Measurements from ENCODE around the gene CYP4Z1. TPM values are rescaled to one million over a fixed set of nuclear protein-coding genes. Genes with fewer than 3 reads are reported as not detected.
"Not testable (repeated sequence)": the region's sequence is repeated elsewhere in the genome, so short reads cannot be mapped to it uniquely, and the experiment has no call there.

Gene CYP4Z1
- total RNA-seq, 1 experiment from 2014 or later: not detected

DNA sequence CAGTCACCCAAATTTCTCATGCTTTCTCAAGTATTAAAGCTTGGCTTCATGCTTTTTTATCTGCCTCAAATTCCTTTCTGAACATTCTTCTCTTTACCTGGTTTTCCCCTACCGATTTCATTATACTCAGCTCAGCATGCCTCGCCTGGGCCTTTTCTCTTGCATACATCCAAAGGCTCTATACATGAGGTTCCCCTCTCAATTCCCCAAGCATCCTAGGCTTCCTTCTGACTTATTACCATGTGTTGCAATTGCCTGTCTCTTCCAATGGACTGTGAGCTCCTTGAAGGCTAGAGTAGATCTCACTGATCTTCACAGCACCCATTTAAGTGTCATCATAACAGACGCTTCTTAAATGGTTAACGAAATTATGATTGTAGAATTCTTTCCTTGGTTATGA lies 46.1 kb downstream of the CYP4Z1 start:
- Histone ChIP-seq H2AFZ (ENCODE audit: low read length) (no peak overlapping the region), H3K27ac (ENCODE audit: low read length) (no peak overlapping the region), H3K4me1 (ENCODE audit: insufficient read depth, low read length) (peaks cover 9% of the 10 kb centered on the region; the same call in 1 of the 2 replicates), H3F3A (ENCODE audit: low read length, unreplicated experiment) (no peaks in the 10 kb centered on the region), H3K9me3 (ENCODE audit: low read length) (no peaks in the 10 kb centered on the region), H3K9me2 (replicated peaks; ENCODE audit: low read length) (no peaks in the 10 kb centered on the region), H3K27me3 (ENCODE audit: low read length) (no peaks in the 10 kb centered on the region), H3K79me2 (ENCODE audit: low read length) (no peaks in the 10 kb centered on the region), H4K20me1 (ENCODE audit: low read length) (no peaks in the 10 kb centered on the region), H3K4me2 (ENCODE audit: low read length) (no peak overlapping the region), H3K36me3 (ENCODE audit: low read depth, low read length) (no peaks in the 10 kb centered on the region), H3K4me3 (ENCODE audit: low read length) (no peak overlapping the region), H3K9ac (ENCODE audit: low read length) (no peak overlapping the region)
- DNase-seq (no peak), ATAC-seq (no peak)
- BruUV-seq (replicated peaks): no TSS peak
- POLR2A ChIA-PET (ENCODE audit: unreplicated experiment): no interaction called here
- TF ChIP-seq EZH2phosphoT487 (IDR thresholded peaks at IDR 0.05; ENCODE audit: borderline replicate concordance, low read length): no peak
- TF ChIP-seq, protein P1, sequence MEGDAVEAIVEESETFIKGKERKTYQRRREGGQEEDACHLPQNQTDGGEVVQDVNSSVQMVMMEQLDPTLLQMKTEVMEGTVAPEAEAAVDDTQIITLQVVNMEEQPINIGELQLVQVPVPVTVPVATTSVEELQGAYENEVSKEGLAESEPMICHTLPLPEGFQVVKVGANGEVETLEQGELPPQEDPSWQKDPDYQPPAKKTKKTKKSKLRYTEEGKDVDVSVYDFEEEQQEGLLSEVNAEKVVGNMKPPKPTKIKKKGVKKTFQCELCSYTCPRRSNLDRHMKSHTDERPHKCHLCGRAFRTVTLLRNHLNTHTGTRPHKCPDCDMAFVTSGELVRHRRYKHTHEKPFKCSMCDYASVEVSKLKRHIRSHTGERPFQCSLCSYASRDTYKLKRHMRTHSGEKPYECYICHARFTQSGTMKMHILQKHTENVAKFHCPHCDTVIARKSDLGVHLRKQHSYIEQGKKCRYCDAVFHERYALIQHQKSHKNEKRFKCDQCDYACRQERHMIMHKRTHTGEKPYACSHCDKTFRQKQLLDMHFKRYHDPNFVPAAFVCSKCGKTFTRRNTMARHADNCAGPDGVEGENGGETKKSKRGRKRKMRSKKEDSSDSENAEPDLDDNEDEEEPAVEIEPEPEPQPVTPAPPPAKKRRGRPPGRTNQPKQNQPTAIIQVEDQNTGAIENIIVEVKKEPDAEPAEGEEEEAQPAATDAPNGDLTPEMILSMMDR (conservative IDR thresholded peaks at IDR 0.05; ENCODE audit: low read depth, low read length): no peak
- no peak for TF ChIP-seq EZH2 (IDR thresholded peaks at IDR 0.05; ENCODE audit: low read length, unreplicated experiment)
- intact Hi-C loops (cut with micrococcal nuclease): no loop called here
- CTCF ChIA-PET: no interaction called here

DNA sequence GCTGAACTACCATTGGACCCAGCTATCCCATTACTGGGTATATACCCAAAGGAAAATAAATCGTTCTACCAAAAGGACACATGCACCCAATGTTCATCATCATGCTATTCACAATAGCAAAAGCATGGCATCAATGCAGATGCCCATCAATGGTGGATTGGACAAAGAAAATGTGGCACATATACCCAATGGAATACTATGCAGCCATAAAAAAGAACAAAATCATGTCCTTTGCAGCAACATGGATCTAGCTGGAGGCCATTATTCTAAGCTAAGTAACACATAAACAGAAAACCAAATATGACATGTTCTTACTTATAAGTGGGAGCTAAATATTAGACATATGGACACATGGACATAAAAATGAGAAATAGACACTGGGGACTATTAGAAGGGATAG lies 54.0 kb downstream of the CYP4Z1 start:
- DNase-seq; intact Hi-C loops (cut with micrococcal nuclease); H3K4me3 ChIP-seq (ENCODE audit: low read length); H3K27me3 ChIP-seq (ENCODE audit: low read length); H3K27ac ChIP-seq (ENCODE audit: low read length); H3K4me2 ChIP-seq (ENCODE audit: low read length); H2AFZ ChIP-seq (ENCODE audit: low read length); H3K9me2 ChIP-seq (replicated peaks; ENCODE audit: low read length); ATAC-seq; H3F3A ChIP-seq (ENCODE audit: low read length, unreplicated experiment); H3K9ac ChIP-seq (ENCODE audit: low read length); H3K4me1 ChIP-seq (ENCODE audit: insufficient read depth, low read length); H3K9me3 ChIP-seq (ENCODE audit: low read length); BruUV-seq (replicated peaks); H3K36me3 ChIP-seq (ENCODE audit: low read depth, low read length); POLR2A ChIA-PET (ENCODE audit: unreplicated experiment); H4K20me1 ChIP-seq (ENCODE audit: low read length); H3K79me2 ChIP-seq (ENCODE audit: low read length); CTCF ChIA-PET: not testable (repeated sequence)

DNA sequence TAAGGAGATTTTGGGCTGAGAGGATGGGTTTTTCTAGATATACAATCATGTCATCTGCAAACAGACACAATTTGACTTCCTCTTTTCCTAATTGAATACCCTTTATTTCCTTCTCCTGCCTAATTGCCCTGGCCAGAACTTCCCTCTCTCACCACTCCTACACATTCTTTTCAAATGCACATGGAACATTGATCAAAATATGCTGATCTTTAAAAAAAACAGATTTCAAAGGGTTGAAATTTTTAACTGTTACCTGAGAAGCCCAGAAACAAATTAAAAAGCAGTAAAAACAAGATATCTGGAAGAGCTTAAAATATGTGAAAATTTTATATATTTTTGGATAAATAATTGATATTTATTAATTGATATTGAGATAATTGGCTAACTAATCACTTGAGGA lies 57.8 kb downstream of the CYP4Z1 start:
- DNase-seq, CTCF ChIA-PET: not testable (repeated sequence)

DNA sequence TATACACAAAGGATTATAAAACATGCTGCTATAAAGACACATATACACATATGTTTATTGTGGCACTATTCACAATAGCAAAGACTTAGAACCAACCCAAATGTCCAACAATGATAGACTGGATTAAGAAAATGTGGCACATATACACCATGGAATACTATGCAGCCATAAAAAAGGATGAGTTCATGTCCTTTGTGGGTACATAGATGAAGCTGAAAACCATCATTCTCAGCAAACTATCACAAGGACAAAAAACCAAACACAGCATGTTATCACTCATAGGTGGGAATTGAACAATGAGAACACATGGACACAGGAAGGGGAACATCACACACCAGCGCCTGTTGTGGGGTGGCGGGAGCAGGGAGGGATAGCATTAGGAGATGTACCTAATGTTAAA lies 60.0 kb downstream of the CYP4Z1 start:
- BruUV-seq (replicated peaks); H3K4me2 ChIP-seq (ENCODE audit: low read length); H3K27me3 ChIP-seq (ENCODE audit: low read length); intact Hi-C loops (cut with micrococcal nuclease); H4K20me1 ChIP-seq (ENCODE audit: low read length); CTCF ChIA-PET; H3K4me1 ChIP-seq (ENCODE audit: insufficient read depth, low read length); POLR2A ChIA-PET (ENCODE audit: unreplicated experiment); H3K79me2 ChIP-seq (ENCODE audit: low read length); H3K9me3 ChIP-seq (ENCODE audit: low read length); DNase-seq; H3K9me2 ChIP-seq (replicated peaks; ENCODE audit: low read length); H3K9ac ChIP-seq (ENCODE audit: low read length); H2AFZ ChIP-seq (ENCODE audit: low read length); H3K4me3 ChIP-seq (ENCODE audit: low read length); ATAC-seq; H3F3A ChIP-seq (ENCODE audit: low read length, unreplicated experiment); H3K27ac ChIP-seq (ENCODE audit: low read length); H3K36me3 ChIP-seq (ENCODE audit: low read depth, low read length): not testable (repeated sequence)

More for the DNA sequence above, 57.8 kb downstream of the CYP4Z1 start:
- H3K79me2 ChIP-seq (ENCODE audit: low read length); POLR2A ChIA-PET (ENCODE audit: unreplicated experiment); H3K9me3 ChIP-seq (ENCODE audit: low read length); H3K9ac ChIP-seq (ENCODE audit: low read length); H3K27ac ChIP-seq (ENCODE audit: low read length); H3K27me3 ChIP-seq (ENCODE audit: low read length); H3K36me3 ChIP-seq (ENCODE audit: low read depth, low read length); BruUV-seq (replicated peaks); H3K4me1 ChIP-seq (ENCODE audit: insufficient read depth, low read length); H4K20me1 ChIP-seq (ENCODE audit: low read length); ATAC-seq; H2AFZ ChIP-seq (ENCODE audit: low read length); H3K4me3 ChIP-seq (ENCODE audit: low read length); H3K4me2 ChIP-seq (ENCODE audit: low read length); H3K9me2 ChIP-seq (replicated peaks; ENCODE audit: low read length); intact Hi-C loops (cut with micrococcal nuclease); H3F3A ChIP-seq (ENCODE audit: low read length, unreplicated experiment): not testable (repeated sequence)
